ENCODE results near the gene HYAL3. TPM values are rescaled to one million over a fixed set of nuclear protein-coding genes. Genes with fewer than 3 reads are reported as not detected.

The HYAL3 gene
- total and polyA plus RNA-seq, 2 experiments from 2014 or later: 2.4 to 7.1 TPM

DNA sequence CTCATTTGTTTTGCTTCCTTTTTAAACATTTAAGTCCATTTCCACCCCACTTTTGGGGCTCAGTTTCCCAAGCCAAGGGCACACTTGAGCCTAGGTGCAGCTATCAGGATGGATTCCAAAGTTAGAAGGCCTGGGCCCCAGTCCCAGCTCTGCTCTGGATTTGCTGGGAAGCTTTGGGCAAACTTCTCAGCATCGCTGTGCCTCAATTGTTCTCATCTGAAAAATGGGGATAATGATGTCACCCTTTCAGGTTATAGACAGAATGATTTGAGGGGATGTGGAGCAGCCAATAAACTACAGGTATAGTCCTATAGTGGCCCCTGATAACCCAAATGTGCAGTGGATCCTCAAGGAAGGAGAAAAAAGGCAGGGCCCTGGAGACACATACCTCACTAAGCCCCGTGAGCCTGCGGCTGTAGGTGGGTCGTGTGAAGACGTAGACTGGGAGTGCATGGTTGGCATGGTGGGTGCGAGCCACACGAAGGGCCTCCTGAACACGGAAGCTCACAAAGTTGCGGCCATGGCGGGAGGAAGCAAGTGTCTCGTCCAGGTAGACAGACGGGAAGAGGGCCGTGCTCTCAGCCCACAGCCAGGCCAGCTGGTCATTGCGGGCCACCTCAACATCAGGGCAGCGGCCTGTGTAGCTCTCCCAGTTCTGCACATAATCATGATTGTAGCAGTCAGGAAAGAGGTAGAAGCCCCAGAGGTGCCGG lies 20.1 kb upstream of the HYAL3 start:
- H3K4me1 ChIP-seq (ENCODE audit: insufficient read depth): peaks cover 15% of the 10 kb centered on the region
- H3K9me2 ChIP-seq (ENCODE audit: insufficient read depth): no peaks in the 10 kb centered on the region
- H4K20me1 ChIP-seq (replicated peaks; ENCODE audit: insufficient read depth): peaks cover 5% of the 10 kb centered on the region; the same call in 1 of the 2 replicates
- H3K36me3 ChIP-seq (ENCODE audit: insufficient read depth): peaks cover 8% of the 10 kb centered on the region
- Mint-ChIP-seq H3K4me3 (peak overlapping the region; percentile 86), H3K36me3 (ENCODE audit: low read depth) (peaks cover 52% of the 10 kb centered on the region), H3K9me3 (0 out of 3 replicates have a peak, but pooled peaks cover under 1% of the 10 kb centered on the region), H3K4me1 (peaks cover 37% of the 10 kb centered on the region), H3K27me3 (ENCODE audit: insufficient read depth, low read depth, poor library complexity) (peaks cover 10% of the 10 kb centered on the region), H3K27ac (no peak overlapping the region)
- no peaks in the 10 kb centered on the region for H3K27me3 ChIP-seq (ENCODE audit: insufficient read depth)
- TF ChIP-seq, protein P1, sequence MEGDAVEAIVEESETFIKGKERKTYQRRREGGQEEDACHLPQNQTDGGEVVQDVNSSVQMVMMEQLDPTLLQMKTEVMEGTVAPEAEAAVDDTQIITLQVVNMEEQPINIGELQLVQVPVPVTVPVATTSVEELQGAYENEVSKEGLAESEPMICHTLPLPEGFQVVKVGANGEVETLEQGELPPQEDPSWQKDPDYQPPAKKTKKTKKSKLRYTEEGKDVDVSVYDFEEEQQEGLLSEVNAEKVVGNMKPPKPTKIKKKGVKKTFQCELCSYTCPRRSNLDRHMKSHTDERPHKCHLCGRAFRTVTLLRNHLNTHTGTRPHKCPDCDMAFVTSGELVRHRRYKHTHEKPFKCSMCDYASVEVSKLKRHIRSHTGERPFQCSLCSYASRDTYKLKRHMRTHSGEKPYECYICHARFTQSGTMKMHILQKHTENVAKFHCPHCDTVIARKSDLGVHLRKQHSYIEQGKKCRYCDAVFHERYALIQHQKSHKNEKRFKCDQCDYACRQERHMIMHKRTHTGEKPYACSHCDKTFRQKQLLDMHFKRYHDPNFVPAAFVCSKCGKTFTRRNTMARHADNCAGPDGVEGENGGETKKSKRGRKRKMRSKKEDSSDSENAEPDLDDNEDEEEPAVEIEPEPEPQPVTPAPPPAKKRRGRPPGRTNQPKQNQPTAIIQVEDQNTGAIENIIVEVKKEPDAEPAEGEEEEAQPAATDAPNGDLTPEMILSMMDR (conservative IDR thresholded peaks at IDR 0.05; ENCODE audit: low read depth in 2 of 2): no peak
- TF ChIP-seq EZH2phosphoT487 (IDR thresholded peaks at IDR 0.05; ENCODE audit: unreplicated experiment) (no peak), POLR2AphosphoS5 (IDR thresholded peaks at IDR 0.05; ENCODE audit: low read depth) (no peak), STAT1 (IDR thresholded peaks at IDR 0.05; ENCODE audit: unreplicated experiment) (no peak), ZNF331 (CRISPR knock-in tag; IDR thresholded peaks at IDR 0.05; ENCODE audit: low read depth) (no peak)
- peaks cover 26% of the 10 kb centered on the region for H3K79me2 ChIP-seq (replicated peaks; ENCODE audit: insufficient read depth)
- no peak overlapping the region for H3K4me2 ChIP-seq
- ATAC-seq (no peak), DNase-seq (ENCODE audit: low spot score) (no peak)
- no peak overlapping the region for H3K27ac ChIP-seq (ENCODE audit: low read depth)
- no peak overlapping the region for H2AFZ ChIP-seq
- no peak overlapping the region for H3K4me3 ChIP-seq
- H3F3A ChIP-seq (replicated peaks; ENCODE audit: low read depth): peaks cover 21% of the 10 kb centered on the region; the same call in 1 of the 2 replicates

DNA sequence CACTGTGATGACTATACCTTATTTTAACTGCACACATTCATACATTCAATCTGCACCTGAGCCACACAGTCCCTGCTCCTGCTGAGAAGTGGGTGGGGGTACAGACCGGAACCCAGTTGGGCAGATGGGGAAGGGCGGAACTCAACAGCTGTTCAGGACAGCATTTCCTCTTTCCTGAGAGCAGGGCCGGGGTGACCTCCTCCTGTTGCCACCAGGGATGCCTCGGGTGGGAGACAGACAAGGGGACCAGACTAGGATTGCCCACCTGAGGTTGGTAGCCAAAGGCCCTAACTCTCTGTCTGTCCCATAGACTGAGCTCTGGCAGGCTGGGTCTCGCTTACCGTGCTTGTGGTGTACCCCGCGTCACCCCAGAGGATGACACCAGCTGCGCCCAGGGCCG lies 19.4 kb upstream of the HYAL3 start:
- Mint-ChIP-seq H3K27ac (no peak overlapping the region), H3K9me3 (peaks cover 7% of the 10 kb centered on the region), H3K4me3 (peak overlapping the region; percentile 86; the same call in 2 of the 3 replicates), H3K4me1 (peaks cover 30% of the 10 kb centered on the region), H3K27me3 (ENCODE audit: insufficient read depth, low read depth, poor library complexity) (peaks cover 10% of the 10 kb centered on the region), H3K36me3 (ENCODE audit: low read depth) (peaks cover 59% of the 10 kb centered on the region)
- H3F3A ChIP-seq (replicated peaks; ENCODE audit: low read depth): peaks cover 20% of the 10 kb centered on the region; the same call in 1 of the 2 replicates
- peaks cover 26% of the 10 kb centered on the region for H3K79me2 ChIP-seq (replicated peaks; ENCODE audit: insufficient read depth)
- H3K4me3 ChIP-seq: no peak overlapping the region
- H4K20me1 ChIP-seq (replicated peaks; ENCODE audit: insufficient read depth): peaks cover 5% of the 10 kb centered on the region; the same call in 1 of the 2 replicates
- H3K27me3 ChIP-seq (ENCODE audit: insufficient read depth): no peaks in the 10 kb centered on the region
- H3K27ac ChIP-seq (ENCODE audit: low read depth): no peak overlapping the region
- DNase-seq (ENCODE audit: low spot score) (no peak), ATAC-seq (no peak)
- H3K4me1 ChIP-seq (ENCODE audit: insufficient read depth): peaks cover 15% of the 10 kb centered on the region
- no peak overlapping the region for H3K4me2 ChIP-seq
- peaks cover 8% of the 10 kb centered on the region for H3K36me3 ChIP-seq (ENCODE audit: insufficient read depth)
- TF ChIP-seq ZNF114 (CRISPR knock-in tag; IDR thresholded peaks at IDR 0.05): no peak
- TF ChIP-seq, protein P2, sequence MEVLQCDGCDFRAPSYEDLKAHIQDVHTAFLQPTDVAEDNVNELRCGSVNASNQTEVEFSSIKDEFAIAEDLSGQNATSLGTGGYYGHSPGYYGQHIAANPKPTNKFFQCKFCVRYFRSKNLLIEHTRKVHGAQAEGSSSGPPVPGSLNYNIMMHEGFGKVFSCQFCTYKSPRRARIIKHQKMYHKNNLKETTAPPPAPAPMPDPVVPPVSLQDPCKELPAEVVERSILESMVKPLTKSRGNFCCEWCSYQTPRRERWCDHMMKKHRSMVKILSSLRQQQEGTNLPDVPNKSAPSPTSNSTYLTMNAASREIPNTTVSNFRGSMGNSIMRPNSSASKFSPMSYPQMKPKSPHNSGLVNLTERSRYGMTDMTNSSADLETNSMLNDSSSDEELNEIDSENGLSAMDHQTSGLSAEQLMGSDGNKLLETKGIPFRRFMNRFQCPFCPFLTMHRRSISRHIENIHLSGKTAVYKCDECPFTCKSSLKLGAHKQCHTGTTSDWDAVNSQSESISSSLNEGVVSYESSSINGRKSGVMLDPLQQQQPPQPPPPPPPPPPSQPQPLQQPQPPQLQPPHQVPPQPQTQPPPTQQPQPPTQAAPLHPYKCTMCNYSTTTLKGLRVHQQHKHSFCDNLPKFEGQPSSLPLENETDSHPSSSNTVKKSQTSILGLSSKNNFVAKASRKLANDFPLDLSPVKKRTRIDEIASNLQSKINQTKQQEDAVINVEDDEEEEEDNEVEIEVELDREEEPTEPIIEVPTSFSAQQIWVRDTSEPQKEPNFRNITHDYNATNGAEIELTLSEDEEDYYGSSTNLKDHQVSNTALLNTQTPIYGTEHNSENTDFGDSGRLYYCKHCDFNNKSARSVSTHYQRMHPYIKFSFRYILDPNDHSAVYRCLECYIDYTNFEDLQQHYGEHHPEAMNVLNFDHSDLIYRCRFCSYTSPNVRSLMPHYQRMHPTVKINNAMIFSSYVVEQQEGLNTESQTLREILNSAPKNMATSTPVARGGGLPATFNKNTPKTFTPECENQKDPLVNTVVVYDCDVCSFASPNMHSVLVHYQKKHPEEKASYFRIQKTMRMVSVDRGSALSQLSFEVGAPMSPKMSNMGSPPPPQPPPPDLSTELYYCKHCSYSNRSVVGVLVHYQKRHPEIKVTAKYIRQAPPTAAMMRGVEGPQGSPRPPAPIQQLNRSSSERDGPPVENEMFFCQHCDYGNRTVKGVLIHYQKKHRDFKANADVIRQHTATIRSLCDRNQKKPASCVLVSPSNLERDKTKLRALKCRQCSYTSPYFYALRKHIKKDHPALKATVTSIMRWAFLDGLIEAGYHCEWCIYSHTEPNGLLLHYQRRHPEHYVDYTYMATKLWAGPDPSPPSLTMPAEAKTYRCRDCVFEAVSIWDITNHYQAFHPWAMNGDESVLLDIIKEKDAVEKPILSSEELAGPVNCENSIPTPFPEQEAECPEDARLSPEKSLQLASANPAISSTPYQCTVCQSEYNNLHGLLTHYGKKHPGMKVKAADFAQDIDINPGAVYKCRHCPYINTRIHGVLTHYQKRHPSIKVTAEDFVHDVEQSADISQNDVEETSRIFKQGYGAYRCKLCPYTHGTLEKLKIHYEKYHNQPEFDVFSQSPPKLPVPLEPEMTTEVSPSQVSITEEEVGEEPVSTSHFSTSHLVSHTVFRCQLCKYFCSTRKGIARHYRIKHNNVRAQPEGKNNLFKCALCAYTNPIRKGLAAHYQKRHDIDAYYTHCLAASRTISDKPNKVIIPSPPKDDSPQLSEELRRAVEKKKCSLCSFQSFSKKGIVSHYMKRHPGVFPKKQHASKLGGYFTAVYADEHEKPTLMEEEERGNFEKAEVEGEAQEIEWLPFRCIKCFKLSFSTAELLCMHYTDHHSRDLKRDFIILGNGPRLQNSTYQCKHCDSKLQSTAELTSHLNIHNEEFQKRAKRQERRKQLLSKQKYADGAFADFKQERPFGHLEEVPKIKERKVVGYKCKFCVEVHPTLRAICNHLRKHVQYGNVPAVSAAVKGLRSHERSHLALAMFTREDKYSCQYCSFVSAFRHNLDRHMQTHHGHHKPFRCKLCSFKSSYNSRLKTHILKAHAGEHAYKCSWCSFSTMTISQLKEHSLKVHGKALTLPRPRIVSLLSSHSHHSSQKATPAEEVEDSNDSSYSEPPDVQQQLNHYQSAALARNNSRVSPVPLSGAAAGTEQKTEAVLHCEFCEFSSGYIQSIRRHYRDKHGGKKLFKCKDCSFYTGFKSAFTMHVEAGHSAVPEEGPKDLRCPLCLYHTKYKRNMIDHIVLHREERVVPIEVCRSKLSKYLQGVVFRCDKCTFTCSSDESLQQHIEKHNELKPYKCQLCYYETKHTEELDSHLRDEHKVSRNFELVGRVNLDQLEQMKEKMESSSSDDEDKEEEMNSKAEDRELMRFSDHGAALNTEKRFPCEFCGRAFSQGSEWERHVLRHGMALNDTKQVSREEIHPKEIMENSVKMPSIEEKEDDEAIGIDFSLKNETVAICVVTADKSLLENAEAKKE (CRISPR knock-in tag; IDR thresholded peaks at IDR 0.05): no peak
- TF ChIP-seq EZH2phosphoT487 (IDR thresholded peaks at IDR 0.05; ENCODE audit: unreplicated experiment): no peak
- TF ChIP-seq NANOG (IDR thresholded peaks at IDR 0.05; ENCODE audit: borderline replicate concordance): no peak
- no peak for TF ChIP-seq EZH2 (IDR thresholded peaks at IDR 0.05; ENCODE audit: low read depth, unreplicated experiment)
- TF ChIP-seq, protein P1 (conservative IDR thresholded peaks at IDR 0.05; ENCODE audit: low read depth in 2 of 2): no peak
- TF ChIP-seq STAT1 (IDR thresholded peaks at IDR 0.05; ENCODE audit: unreplicated experiment): no peak
- TF ChIP-seq POLR2AphosphoS5 (IDR thresholded peaks at IDR 0.05; ENCODE audit: low read depth): no peak
- TF ChIP-seq JUNB (IDR thresholded peaks at IDR 0.05; ENCODE audit: unreplicated experiment): no peak
- no peak for TF ChIP-seq ZNF331 (CRISPR knock-in tag; IDR thresholded peaks at IDR 0.05; ENCODE audit: low read depth)
- H3K9me2 ChIP-seq (ENCODE audit: insufficient read depth): no peaks in the 10 kb centered on the region
- no peak overlapping the region for H2AFZ ChIP-seq

Measured in GM23338 (cell line).